HG03103 (cell line): ENCODE measurements around the gene SSNA1.

Experiments used
- ATAC-seq: cut with Tn5 transposase; IDR thresholded peaks from one replicate; pipeline ENCODE4 v1.9.1; 2021; ENCODE audit warnings: low read depth; ENCODE audit not compliant: unreplicated experiment

Gene SSNA1

GRCh38 chr9:137188490-137189296, at the start of gene SSNA1, which contains the start of gene ANAPC2:
Gene SSNA1, plus strand, starts transcription at chr9:137188676. Its CDS starts 51 bp downstream, at chr9:137188727.
Gene ANAPC2, minus strand, starts transcription at chr9:137188560. Its CDS starts 28 bp downstream, at chr9:137188532.
- ATAC-seq: peak; percentile 76

DNA sequence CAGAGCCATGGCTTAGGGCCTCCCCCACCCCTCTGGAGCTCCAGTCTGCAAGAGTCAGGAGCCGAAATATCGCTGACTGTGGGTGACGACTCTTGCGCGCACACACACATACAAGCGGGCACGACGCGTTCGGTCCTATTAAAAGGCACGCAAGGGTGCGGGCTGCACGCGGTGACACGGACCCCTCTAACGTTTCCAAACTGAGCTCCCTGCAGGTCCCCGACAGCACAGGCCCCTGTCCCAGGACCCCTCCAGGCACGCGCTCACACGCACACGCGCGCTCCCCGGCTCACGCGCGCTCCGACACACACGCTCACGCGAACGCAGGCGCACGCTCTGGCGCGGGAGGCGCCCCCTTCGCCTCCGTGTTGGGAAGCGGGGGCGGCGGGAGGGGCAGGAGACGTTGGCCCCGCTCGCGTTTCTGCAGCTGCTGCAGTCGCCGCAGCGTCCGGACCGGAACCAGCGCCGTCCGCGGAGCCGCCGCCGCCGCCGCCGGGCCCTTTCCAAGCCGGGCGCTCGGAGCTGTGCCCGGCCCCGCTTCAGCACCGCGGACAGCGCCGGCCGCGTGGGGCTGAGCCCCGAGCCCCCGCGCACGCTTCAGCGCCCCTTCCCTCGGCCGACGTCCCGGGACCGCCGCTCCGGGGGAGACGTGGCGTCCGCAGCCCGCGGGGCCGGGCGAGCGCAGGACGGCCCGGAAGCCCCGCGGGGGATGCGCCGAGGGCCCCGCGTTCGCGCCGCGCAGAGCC, 49.6 kb upstream of the SSNA1 start, which contains the start of gene GRIN1:
Gene GRIN1, plus strand, starts transcription at position 433 of the 746 bp plus-strand sequence. CDS start 333 bp downstream, outside the sequence.
- ATAC-seq: no peak

GRCh38 chr9:137139468-137140150, 48.9 kb upstream of the SSNA1 start:
- ATAC-seq: no peak

DNA sequence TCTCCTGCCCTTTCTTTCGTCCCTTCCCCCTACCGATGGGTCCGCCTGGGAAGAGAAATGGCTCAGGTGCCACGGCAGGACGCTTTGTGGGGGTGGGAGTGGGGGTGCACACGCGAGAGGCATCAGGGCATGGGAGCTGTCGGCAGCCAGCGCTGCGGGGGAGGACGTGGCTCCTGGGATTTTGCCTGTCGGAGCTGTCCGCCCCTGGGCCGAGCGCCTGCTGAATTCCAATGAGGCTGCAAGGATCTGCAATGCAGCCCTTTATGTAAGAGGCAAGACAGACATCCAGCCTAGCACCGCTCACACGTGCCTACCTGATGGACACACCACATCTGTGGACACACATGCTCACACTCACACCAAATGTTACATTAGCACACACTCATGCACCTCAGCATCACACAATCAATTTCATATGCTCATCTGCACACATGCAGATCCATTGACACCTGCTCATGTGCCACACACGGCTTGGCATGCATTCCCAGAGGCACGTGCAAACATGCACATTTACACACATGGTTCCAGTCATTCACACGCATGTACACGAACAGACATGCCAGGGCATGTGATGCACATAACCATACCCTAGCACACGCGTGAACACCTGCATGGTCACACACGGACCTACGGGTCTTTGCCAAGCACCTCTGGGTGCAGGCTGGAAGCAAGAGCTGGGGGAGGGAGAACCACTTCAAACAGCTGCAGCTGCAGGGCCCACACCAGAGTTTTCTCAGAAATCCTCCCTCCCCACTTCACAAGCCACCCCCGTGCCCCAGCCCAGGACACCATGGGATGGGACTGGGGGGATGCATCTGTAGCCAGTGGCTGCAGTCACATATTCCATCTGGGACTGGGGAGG, 48.1 kb upstream of the SSNA1 start:
- no peak for ATAC-seq

DNA sequence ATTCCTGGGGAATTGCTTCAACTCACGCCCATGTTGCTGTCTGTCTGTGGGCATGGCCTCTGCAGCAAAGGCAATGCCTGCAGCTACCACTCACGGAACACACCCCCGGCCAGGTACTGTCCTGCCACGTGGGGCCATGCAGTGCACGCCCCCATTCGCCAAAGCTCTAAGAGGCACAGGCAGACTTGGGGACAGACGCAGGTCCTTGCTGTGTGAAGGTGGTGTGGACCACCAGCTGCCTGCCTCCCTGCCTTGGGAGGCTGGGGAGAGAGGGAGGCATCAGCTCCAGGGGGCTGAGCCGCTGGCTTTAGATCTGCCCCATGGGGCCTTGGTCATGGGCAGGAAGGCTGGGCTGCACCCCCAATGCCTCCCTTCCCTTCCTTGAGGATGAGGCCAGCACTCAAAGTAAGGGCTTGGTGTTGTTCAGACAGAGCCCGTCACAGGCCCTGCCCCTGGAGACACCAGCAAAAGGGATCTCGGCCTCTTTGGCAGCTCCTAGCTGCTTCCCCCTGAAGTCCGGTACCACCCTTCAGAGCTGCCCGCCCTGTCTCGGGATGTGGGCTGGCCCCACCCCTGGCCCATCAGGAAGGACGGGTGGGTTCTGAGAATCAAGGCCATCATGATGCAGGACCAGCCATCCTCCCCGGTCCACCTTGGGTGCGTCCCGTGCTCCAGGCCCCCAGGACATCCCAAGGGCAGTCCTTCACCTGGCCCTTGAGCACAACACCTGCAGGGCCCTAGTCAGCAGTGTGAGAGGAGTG, 47.2 kb upstream of the SSNA1 start:
- no peak for ATAC-seq

- ATAC-seq: no peak
Measured at GRCh38 chr9:137141976-137142936, 46.2 kb upstream of the SSNA1 start.

DNA sequence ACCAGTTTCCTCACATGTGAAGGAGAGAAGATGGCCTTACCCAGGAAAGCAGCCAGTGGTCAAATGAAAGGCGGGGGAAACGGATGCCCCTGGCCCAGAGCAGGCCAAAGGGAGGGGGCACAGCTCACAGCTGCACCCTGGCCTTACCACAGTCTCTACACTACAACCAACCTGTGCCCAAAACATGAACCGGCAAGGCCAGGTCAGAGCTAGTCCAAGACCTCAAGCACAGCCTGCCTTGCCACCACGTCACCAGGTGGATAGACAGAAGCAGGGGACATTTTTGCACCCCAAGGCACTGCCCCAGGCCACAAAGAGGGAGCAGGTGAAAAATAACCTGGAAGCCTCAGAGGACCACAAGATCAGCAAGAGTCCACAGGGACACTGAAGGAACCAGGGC, 45.0 kb upstream of the SSNA1 start:
- ATAC-seq: no peak

DNA sequence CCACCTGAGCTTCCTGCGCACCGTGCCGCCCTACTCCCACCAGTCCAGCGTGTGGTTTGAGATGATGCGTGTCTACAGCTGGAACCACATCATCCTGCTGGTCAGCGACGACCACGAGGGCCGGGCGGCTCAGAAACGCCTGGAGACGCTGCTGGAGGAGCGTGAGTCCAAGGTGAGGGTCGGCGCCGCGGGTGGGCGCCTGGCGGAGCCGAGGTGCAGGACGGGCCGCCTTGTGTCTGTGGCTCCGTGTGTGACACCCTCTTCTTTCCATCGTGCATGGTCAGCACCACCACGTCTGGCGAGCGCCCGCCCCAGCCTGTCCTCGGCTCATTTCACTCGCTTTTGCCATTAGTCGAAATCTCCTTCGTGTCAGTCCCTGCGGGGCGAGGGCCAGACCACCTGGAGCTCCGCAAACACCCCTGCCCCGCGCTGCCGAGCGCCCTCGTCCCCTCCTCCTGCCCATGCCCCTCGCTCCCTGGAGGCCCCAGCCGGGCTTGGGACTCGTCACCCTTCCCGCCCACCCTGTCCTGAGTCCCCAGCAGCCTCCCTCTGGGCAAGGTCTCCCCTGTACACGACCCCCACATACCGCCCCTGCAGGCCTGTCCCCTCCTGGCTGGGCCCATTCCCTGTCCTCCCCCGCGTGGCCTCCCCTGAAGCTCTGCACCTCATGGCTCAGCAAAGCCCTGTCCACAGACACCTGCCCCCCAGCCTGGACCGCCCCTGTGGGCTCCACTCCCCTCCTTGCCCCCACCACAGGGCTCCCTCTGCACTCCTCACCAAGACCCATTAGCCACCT, 42.5 kb upstream of the SSNA1 start:
- ATAC-seq: no peak

- no peak for ATAC-seq
Measured at GRCh38 chr9:137146527-137146918, 42.0 kb upstream of the SSNA1 start.

DNA sequence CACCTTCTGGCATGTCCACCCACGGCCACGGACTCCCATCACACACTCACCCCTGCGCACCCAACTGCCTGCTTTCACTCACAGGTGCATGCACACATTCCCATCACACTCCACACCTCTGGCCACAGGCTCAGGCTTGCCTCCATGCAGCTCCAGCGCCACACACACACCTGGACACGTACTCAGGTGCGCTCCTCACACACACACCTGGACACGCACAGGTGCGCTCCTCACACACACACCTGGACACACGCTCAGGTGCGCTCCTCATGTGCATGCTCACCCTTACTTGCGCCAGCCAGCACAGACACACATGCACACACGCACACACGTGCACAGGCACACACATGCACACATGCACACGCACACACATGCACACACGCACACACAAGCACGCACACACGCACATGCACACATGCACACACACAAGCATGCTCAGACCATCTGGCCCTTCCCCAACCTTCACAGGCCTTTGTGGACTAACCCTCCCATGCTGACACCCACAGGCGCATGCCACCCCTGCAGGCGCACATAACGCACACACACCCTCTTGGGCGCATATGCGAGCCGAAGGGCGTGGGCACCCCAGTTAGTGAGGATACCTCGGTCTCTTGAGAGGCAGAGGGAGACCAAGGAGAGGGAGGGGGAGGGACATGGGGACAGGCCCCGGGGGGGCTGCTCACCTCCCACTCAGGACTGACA, 41.2 kb upstream of the SSNA1 start:
- no peak for ATAC-seq

GRCh38 chr9:137147793-137148160, 40.7 kb upstream of the SSNA1 start:
- ATAC-seq: no peak

- ATAC-seq: no peak
Measured at GRCh38 chr9:137148242-137148641, 40.2 kb upstream of the SSNA1 start.

DNA sequence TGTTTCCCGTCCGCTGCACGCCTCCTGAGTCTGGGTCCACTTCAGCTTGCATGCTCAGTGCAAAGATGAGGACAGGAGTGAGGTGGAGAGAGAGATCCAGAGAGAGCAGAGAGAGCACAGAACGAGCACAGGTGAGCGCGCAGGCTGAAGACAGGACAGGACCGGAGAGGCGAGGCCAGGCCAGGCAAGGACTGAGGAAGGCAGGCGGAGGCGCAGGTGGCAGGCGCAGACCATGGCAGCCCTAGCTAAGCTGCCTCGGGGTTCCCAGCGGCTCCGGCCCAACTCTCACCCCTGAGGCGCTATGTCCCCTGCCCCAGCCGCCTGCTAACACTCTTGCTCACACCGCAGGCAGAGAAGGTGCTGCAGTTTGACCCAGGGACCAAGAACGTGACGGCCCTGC, 39.8 kb upstream of the SSNA1 start:
- ATAC-seq: no peak

- ATAC-seq: no peak
Measured at GRCh38 chr9:137149363-137149762, 39.1 kb upstream of the SSNA1 start.

GRCh38 chr9:137149942-137150616, 38.4 kb upstream of the SSNA1 start:
- peak; percentile 29 for ATAC-seq
